Measurements from ENCODE around the gene STPG2. TPM values are rescaled to one million over a fixed set of nuclear protein-coding genes. Genes with fewer than 3 reads are reported as not detected.
"Not testable (repeated sequence)": the region's sequence is repeated elsewhere in the genome, so short reads cannot be mapped to it uniquely, and the experiment has no call there.

The STPG2 gene
- total RNA-seq, 1 donor from 2014 or later = 0.99 TPM

DNA sequence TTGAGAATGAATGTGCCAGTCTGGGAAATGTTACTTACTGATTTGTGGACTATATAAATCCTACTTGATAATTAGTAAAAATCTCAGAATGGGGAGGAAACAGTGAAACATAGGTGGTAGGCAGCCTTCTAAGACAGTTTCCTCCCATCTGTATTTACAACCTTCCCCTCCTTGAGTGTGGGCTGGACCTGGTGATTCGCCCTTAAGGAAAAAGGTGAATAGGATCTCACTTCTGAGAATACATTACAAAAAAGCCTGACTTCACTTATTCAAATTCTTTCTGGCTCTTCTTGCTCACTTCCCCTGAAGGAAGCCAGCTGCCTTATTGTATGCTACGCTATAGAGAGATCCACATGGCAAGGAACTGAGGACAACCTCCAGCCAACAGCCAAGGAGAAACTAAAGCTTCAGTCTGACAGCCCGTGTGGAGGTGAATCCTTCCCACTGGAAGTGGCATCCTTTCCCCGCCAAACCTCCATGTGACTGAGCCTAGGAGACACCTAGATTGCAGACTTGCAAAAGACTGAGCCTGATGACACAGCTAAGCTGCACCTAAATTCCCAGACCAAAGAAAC lies 585.0 kb downstream of the STPG2 start:
- H3F3A ChIP-seq (ENCODE audit: low read depth) = no peaks in the 10 kb centered on the region
- no peaks in the 10 kb centered on the region for H3K27me3 ChIP-seq
- H3K9ac ChIP-seq = no peak overlapping the region
- H3K79me2 ChIP-seq (ENCODE audit: low read depth) = no peaks in the 10 kb centered on the region
- H3K4me3 ChIP-seq = no peak overlapping the region
- Mint-ChIP-seq H3K4me1 (no peaks in the 10 kb centered on the region), H3K27ac (no peak overlapping the region), H3K4me3 (no peak overlapping the region), H3K36me3 (no peaks in the 10 kb centered on the region), H3K9me3 (peaks cover 15% of the 10 kb centered on the region), H3K27me3 (ENCODE audit: insufficient read depth, low read depth) (no peaks in the 10 kb centered on the region)
- H3K4me2 ChIP-seq = no peak overlapping the region
- no peaks in the 10 kb centered on the region for H4K20me1 ChIP-seq (ENCODE audit: low read depth)
- no peaks in the 10 kb centered on the region for H3K9me3 ChIP-seq (ENCODE audit: low read depth)
- no peak for DNase-seq (ENCODE audit: low spot score)
- H3K27ac ChIP-seq = no peak overlapping the region
- no peaks in the 10 kb centered on the region for H3K4me1 ChIP-seq
- peak overlapping the region; percentile 22 for H2AFZ ChIP-seq (replicated peaks)
- TF ChIP-seq EZH2phosphoT487 (IDR thresholded peaks at IDR 0.05) (no peak), EZH2 (IDR thresholded peaks at IDR 0.05) (no peak)
- TF ChIP-seq, protein P1, sequence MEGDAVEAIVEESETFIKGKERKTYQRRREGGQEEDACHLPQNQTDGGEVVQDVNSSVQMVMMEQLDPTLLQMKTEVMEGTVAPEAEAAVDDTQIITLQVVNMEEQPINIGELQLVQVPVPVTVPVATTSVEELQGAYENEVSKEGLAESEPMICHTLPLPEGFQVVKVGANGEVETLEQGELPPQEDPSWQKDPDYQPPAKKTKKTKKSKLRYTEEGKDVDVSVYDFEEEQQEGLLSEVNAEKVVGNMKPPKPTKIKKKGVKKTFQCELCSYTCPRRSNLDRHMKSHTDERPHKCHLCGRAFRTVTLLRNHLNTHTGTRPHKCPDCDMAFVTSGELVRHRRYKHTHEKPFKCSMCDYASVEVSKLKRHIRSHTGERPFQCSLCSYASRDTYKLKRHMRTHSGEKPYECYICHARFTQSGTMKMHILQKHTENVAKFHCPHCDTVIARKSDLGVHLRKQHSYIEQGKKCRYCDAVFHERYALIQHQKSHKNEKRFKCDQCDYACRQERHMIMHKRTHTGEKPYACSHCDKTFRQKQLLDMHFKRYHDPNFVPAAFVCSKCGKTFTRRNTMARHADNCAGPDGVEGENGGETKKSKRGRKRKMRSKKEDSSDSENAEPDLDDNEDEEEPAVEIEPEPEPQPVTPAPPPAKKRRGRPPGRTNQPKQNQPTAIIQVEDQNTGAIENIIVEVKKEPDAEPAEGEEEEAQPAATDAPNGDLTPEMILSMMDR (IDR thresholded peaks at IDR 0.05) = no peak
- no peaks in the 10 kb centered on the region for H3K36me3 ChIP-seq

GRCh38 chr4:97550637-97551036 lies 592.6 kb downstream of the STPG2 start:
- H3K36me3 Mint-ChIP-seq; H3K4me3 ChIP-seq; H2AFZ ChIP-seq (replicated peaks); H3K4me3 Mint-ChIP-seq; H3K9me3 Mint-ChIP-seq; H3K27me3 ChIP-seq; H4K20me1 ChIP-seq (ENCODE audit: low read depth); H3K27ac Mint-ChIP-seq; H3K9me3 ChIP-seq (ENCODE audit: low read depth); H3K36me3 ChIP-seq; DNase-seq (ENCODE audit: low spot score); H3K79me2 ChIP-seq (ENCODE audit: low read depth); H3K4me2 ChIP-seq; H3K4me1 Mint-ChIP-seq; H3K27ac ChIP-seq; H3F3A ChIP-seq (ENCODE audit: low read depth); H3K27me3 Mint-ChIP-seq (ENCODE audit: insufficient read depth, low read depth); H3K4me1 ChIP-seq; H3K9ac ChIP-seq: not testable (repeated sequence)

GRCh38 chr4:97548943-97549583 lies 594.2 kb downstream of the STPG2 start:
- Histone ChIP-seq H3F3A (ENCODE audit: low read depth) (no peaks in the 10 kb centered on the region), H3K36me3 (no peaks in the 10 kb centered on the region), H3K4me1 (no peaks in the 10 kb centered on the region), H3K79me2 (ENCODE audit: low read depth) (no peaks in the 10 kb centered on the region), H3K4me2 (no peak overlapping the region), H2AFZ (replicated peaks) (no peak overlapping the region), H3K27me3 (no peaks in the 10 kb centered on the region), H4K20me1 (ENCODE audit: low read depth) (no peaks in the 10 kb centered on the region), H3K9me3 (ENCODE audit: low read depth) (no peaks in the 10 kb centered on the region), H3K4me3 (no peak overlapping the region), H3K27ac (no peak overlapping the region), H3K9ac (no peak overlapping the region)
- DNase-seq (ENCODE audit: low spot score) = no peak
- Mint-ChIP-seq H3K4me1 (no peaks in the 10 kb centered on the region), H3K4me3 (no peak overlapping the region), H3K27ac (no peak overlapping the region), H3K27me3 (ENCODE audit: insufficient read depth, low read depth) (no peaks in the 10 kb centered on the region), H3K36me3 (no peaks in the 10 kb centered on the region), H3K9me3 (peaks cover 3% of the 10 kb centered on the region)
- TF ChIP-seq EZH2 (IDR thresholded peaks at IDR 0.05) = no peak

- Histone ChIP-seq H2AFZ (replicated peaks) (no peak overlapping the region), H3F3A (ENCODE audit: low read depth) (no peaks in the 10 kb centered on the region), H3K9me3 (ENCODE audit: low read depth) (no peaks in the 10 kb centered on the region), H3K36me3 (no peaks in the 10 kb centered on the region), H3K27me3 (no peaks in the 10 kb centered on the region), H3K4me1 (no peaks in the 10 kb centered on the region), H3K79me2 (ENCODE audit: low read depth) (no peaks in the 10 kb centered on the region), H3K4me3 (no peak overlapping the region), H3K4me2 (no peak overlapping the region), H3K9ac (no peak overlapping the region), H4K20me1 (ENCODE audit: low read depth) (no peaks in the 10 kb centered on the region), H3K27ac (no peak overlapping the region)
- Mint-ChIP-seq H3K9me3 (peaks cover 3% of the 10 kb centered on the region), H3K4me1 (no peaks in the 10 kb centered on the region), H3K4me3 (no peak overlapping the region), H3K36me3 (no peaks in the 10 kb centered on the region), H3K27ac (no peak overlapping the region), H3K27me3 (ENCODE audit: insufficient read depth, low read depth) (no peaks in the 10 kb centered on the region)
- TF ChIP-seq, protein P1 (IDR thresholded peaks at IDR 0.05) = no peak
- no peak for DNase-seq (ENCODE audit: low spot score)
These were observed 595.1 kb downstream of the STPG2 start for GRCh38 chr4:97548186-97548585.
